ENCODE data around the gene APLP2.

DNA sequence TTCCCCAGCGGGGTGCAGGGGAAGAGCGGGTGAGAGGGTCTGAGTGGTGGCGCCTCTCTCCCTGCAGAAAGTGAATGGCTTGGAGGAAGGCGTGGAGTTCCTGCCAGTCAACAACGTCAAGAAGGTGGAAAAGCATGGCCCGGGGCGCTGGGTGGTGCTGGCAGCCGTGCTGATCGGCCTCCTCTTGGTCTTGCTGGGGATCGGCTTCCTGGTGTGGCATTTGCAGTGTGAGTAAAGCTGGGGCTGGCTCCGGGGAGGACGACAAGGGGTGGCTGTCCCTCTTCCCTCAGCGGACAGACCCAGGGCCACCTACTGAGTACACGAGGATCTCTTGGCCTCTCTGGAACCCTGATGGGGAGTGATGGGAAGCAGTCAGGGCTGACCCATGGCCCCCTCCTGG is 118.4 kb downstream of the APLP2 start:
- TF ChIP-seq, protein P1, sequence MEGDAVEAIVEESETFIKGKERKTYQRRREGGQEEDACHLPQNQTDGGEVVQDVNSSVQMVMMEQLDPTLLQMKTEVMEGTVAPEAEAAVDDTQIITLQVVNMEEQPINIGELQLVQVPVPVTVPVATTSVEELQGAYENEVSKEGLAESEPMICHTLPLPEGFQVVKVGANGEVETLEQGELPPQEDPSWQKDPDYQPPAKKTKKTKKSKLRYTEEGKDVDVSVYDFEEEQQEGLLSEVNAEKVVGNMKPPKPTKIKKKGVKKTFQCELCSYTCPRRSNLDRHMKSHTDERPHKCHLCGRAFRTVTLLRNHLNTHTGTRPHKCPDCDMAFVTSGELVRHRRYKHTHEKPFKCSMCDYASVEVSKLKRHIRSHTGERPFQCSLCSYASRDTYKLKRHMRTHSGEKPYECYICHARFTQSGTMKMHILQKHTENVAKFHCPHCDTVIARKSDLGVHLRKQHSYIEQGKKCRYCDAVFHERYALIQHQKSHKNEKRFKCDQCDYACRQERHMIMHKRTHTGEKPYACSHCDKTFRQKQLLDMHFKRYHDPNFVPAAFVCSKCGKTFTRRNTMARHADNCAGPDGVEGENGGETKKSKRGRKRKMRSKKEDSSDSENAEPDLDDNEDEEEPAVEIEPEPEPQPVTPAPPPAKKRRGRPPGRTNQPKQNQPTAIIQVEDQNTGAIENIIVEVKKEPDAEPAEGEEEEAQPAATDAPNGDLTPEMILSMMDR (IDR thresholded peaks at IDR 0.05), result no peak
- TF ChIP-seq ZFX (IDR thresholded peaks at IDR 0.05; ENCODE audit: borderline replicate concordance), result no peak
